ENCODE data around the gene LRP11.

- TF ChIP-seq CTCF (IDR thresholded peaks at IDR 0.05; ENCODE audit: low read length) (no peak), EZH2 (IDR thresholded peaks at IDR 0.05; ENCODE audit: borderline replicate concordance, low read length) (no peak)
These were observed 21.8 kb downstream of the LRP11 start for GRCh38 chr6:149842331-149842730.

All from OCI-LY1 (cell line).